Ishikawa (cell line): ENCODE results near the gene FALEC.

Source experiments
- CEBPB ChIP-seq: IDR thresholded peaks from 2 replicates; pipeline ENCODE4 v1.6.1; 2012
- CREB1 ChIP-seq: IDR thresholded peaks from 2 replicates; pipeline ENCODE4 v1.6.1; 2012; ENCODE audit warnings: low read depth
- EGR1 ChIP-seq: IDR thresholded peaks from 2 replicates; pipeline ENCODE4 v1.6.1; 2012
- EP300 ChIP-seq: IDR thresholded peaks from 2 replicates; pipeline ENCODE4 v1.6.1; 2012; ENCODE audit warnings: borderline replicate concordance
- FOXM1 ChIP-seq: IDR thresholded peaks from 2 replicates; pipeline ENCODE4 v1.6.1; 2012; ENCODE audit warnings: low read depth, borderline replicate concordance
- NFIC ChIP-seq: IDR thresholded peaks from 2 replicates; pipeline ENCODE4 v1.6.1; 2012
- RAD21 ChIP-seq: IDR thresholded peaks from 2 replicates; pipeline ENCODE4 v1.6.1; 2012; ENCODE audit warnings: low read depth
- TAF1 ChIP-seq: IDR thresholded peaks from 2 replicates; pipeline ENCODE4 v1.6.1; 2012; ENCODE audit warnings: low read depth, mild to moderate bottlenecking
- TCF12 ChIP-seq: IDR thresholded peaks from 2 replicates; pipeline ENCODE4 v1.6.1; 2012; ENCODE audit warnings: low read depth
- TEAD4 ChIP-seq: IDR thresholded peaks from 2 replicates; pipeline ENCODE4 v1.6.1; 2012
- YY1 ChIP-seq: IDR thresholded peaks from 2 replicates; pipeline ENCODE4 v1.6.1; 2012; ENCODE audit warnings: low read depth
- ZBTB7A ChIP-seq: IDR thresholded peaks from 2 replicates; pipeline ENCODE4 v1.6.1; 2012; ENCODE audit warnings: low read depth
- TF ChIP-seq, protein P1 (sequence below): IDR thresholded peaks from 2 replicates; pipeline ENCODE4 v1.6.1; 2012
- TF ChIP-seq, protein P2 (sequence below): IDR thresholded peaks from 2 replicates; pipeline ENCODE4 v1.6.1; 2012
- TF ChIP-seq, protein P3 (sequence below): IDR thresholded peaks from 2 replicates; pipeline ENCODE4 v1.6.1; 2012; ENCODE audit warnings: low read depth, mild to moderate bottlenecking

The FALEC gene

DNA sequence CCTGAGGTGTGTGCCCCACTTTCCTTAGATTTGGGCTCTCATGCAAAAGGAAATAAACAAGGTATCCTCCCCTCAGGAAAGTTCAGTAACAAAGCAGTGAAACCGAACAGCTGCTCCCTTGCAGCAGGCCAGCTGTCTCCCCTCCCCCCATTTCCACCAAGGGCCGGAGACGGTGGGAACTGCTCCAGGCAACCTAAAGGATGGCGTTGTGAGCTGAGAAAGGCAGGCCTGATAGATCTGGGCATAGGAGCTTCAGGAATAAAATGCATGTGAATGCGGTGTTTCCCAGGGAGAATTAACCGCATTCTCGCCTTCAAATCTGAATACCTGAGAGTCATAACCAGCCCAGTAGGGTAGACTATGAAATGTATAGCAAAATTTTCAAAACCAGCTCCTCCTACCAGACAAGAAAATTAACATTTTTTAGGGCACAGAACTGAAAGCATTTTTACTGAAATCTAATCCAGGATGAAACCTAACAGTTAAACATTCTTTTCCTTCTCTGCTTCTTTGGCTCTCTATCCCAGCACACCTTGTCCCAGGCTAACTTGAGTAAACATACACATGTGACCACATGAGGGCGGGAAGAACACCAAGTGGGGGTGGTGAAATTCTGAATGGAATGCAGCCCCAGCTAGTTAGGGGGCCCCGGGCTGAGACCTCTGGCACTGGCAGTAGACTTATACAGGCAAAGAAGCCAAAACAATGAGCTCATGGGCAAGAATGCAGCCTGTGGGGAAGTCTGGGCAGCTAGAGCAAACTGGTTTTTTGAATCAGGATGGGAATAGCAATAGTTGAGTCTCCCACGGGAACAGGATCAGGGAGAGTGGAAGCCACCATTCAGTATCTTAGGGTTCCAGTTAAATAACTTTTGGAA, 52.4 kb downstream of the FALEC start:
- TF ChIP-seq EP300: peak; percentile 81
- peak; percentile 94 for TF ChIP-seq TEAD4
- peak; percentile 73 for TF ChIP-seq FOXM1
- no peak for TF ChIP-seq YY1
- TF ChIP-seq ZBTB7A: peak; percentile 63; the same call in 1 of the 2 replicates
- TF ChIP-seq CEBPB: 0 out of 2 replicates have a peak, but pooled peaks have one; percentile 64
- no peak for TF ChIP-seq CREB1
- no peak for TF ChIP-seq RAD21
- TF ChIP-seq, protein P1, sequence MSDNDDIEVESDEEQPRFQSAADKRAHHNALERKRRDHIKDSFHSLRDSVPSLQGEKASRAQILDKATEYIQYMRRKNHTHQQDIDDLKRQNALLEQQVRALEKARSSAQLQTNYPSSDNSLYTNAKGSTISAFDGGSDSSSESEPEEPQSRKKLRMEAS: peak; percentile 68; the same call in 1 of the 2 replicates
- TF ChIP-seq EGR1: no peak
- no peak for TF ChIP-seq TAF1
- TF ChIP-seq TCF12: peak; percentile 73; the same call in 1 of the 2 replicates
- TF ChIP-seq, protein P2, sequence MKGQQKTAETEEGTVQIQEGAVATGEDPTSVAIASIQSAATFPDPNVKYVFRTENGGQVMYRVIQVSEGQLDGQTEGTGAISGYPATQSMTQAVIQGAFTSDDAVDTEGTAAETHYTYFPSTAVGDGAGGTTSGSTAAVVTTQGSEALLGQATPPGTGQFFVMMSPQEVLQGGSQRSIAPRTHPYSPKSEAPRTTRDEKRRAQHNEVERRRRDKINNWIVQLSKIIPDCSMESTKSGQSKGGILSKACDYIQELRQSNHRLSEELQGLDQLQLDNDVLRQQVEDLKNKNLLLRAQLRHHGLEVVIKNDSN: peak; percentile 90
- TF ChIP-seq NFIC: peak; percentile 87
- TF ChIP-seq, protein P3, sequence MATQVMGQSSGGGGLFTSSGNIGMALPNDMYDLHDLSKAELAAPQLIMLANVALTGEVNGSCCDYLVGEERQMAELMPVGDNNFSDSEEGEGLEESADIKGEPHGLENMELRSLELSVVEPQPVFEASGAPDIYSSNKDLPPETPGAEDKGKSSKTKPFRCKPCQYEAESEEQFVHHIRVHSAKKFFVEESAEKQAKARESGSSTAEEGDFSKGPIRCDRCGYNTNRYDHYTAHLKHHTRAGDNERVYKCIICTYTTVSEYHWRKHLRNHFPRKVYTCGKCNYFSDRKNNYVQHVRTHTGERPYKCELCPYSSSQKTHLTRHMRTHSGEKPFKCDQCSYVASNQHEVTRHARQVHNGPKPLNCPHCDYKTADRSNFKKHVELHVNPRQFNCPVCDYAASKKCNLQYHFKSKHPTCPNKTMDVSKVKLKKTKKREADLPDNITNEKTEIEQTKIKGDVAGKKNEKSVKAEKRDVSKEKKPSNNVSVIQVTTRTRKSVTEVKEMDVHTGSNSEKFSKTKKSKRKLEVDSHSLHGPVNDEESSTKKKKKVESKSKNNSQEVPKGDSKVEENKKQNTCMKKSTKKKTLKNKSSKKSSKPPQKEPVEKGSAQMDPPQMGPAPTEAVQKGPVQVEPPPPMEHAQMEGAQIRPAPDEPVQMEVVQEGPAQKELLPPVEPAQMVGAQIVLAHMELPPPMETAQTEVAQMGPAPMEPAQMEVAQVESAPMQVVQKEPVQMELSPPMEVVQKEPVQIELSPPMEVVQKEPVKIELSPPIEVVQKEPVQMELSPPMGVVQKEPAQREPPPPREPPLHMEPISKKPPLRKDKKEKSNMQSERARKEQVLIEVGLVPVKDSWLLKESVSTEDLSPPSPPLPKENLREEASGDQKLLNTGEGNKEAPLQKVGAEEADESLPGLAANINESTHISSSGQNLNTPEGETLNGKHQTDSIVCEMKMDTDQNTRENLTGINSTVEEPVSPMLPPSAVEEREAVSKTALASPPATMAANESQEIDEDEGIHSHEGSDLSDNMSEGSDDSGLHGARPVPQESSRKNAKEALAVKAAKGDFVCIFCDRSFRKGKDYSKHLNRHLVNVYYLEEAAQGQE: no peak

DNA sequence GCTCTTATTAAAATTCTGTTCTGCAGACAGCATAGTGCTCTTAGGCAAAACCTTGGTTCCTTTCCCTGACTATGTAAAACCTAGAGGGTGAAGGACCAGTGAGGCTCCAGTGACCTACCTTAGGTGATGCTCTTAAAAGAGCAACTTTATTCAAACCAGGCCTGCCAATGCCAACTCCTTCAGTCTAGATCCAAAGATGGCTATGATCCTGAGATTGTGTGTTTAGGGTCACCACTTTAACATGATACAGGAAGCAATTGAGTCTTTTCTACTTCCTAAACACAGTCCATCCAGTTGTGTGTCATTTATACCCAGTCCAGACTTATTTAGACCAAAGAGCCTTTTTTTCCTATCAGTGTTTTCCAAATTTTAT, 53.0 kb downstream of the FALEC start:
- TF ChIP-seq TCF12 (no peak), TAF1 (no peak), YY1 (no peak), ZBTB7A (no peak), CREB1 (no peak), CEBPB (no peak), EGR1 (no peak), FOXM1 (no peak), TEAD4 (no peak), NFIC (no peak), RAD21 (no peak), EP300 (no peak)
- TF ChIP-seq, protein P1: no peak
- TF ChIP-seq, protein P2: no peak

DNA sequence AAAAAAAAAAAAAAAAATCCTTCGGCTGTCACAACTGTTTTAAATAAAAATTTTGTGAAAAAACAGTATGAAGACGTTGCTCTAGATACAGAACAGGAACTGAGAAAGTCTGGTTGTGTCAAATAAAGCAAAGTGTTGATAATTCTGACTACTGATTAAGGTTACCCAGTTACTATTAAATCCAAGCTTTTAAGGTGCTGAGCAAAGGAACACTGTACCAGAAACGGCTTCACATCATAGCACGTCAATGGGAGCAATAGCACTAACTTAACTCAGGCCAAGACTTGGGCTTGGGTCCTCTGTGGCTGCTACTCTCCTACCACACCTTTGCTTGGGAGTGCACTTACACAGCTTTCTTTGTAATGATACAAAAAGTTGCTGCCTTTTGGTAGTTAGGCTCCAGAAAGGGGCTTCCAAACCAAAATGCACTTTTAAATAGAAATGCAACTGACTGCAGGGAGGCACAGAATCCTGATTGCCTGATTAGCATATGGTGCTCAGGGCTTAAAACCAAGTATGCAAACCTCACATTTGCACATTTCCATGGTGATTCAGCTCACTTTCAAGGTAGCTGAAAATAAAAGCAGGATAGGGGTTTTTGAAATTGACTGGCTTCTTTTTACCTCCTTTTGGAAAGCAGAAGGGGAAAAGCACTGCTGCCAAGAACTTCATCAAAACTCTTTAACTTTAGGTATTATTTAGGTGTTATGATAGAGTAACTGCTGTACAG, 57.5 kb downstream of the FALEC start:
- TF ChIP-seq, protein P1: no peak
- TF ChIP-seq RAD21: no peak
- no peak for TF ChIP-seq CREB1
- no peak for TF ChIP-seq EGR1
- TF ChIP-seq CEBPB: no peak
- no peak for TF ChIP-seq TCF12
- TF ChIP-seq, protein P3: no peak
- no peak for TF ChIP-seq TEAD4
- TF ChIP-seq YY1: no peak
- TF ChIP-seq ZBTB7A: no peak

DNA sequence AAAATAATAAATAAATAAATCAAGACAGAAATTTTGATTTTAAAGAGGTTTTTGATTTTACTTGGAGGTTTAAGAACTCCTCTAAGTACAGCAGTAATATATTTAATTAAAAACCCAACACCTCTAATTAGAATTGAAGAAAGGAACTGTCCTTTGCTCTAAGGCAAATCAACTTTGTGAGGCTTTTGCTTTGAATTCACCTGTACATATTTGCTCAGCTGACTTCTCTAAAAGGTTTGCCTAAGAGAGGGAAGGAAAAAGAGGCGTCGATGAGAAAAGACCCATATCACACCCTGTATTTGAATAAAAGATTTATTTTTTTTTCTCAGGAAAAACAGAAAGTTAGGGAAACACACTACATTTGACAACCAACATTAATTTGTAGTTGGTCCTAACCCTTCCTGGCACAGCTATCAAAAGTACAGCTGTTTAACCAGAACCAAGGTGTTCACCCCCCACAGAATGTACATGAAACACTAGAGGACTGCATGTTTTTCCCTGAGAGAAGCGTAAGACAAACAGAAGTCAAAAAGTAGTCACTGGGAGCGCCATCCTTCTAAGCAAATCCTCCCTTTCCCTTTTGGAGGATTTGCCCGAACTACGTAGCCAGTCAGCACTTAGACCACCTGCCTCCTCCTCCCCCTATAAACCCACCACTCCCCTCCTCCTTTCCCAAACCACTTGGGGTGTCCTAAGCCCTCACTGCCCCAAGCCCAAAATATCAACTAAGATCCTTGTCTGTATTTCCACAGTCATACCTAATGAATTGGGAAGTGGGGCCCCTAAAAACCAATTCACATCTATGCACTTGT, 58.9 kb downstream of the FALEC start:
- TF ChIP-seq, protein P1: no peak
- TF ChIP-seq TEAD4 (no peak), YY1 (no peak), EP300 (no peak), RAD21 (no peak), TCF12 (no peak), TAF1 (no peak)
- TF ChIP-seq, protein P3: no peak
